Effector memory CD8-positive, alpha-beta T cell (primary cell): Measurements from ENCODE around the gene GLG1.
"Not testable (repeated sequence)": the region's sequence is repeated elsewhere in the genome, so short reads cannot be mapped to it uniquely, and the experiment has no call there.

Experiments used
- ATAC-seq: fragments of 150-1000 bp; cut with Tn5 transposase; replicated peaks from 2 replicates; pipeline ENCODE4 v1.10.0; 2021; ENCODE audit warnings: mild to moderate bottlenecking, moderate library complexity
- DNase-seq, 3 experiments: peaks; one replicate each; pipeline ENCODE4 v3.0.0; 2021
- H3K27ac Mint-ChIP-seq, 2 donors: one replicate each; pipeline ENCODE4 v1.8.0; 2022; ENCODE audit warnings: mild to moderate bottlenecking in 2 of 2, mixed read lengths in 2 of 2, moderate library complexity in 2 of 2
- H3K27me3 Mint-ChIP-seq, 2 donors: one replicate each; pipeline ENCODE4 v1.8.0; 2022; ENCODE audit warnings: mixed read lengths in 2 of 2
- H3K36me3 Mint-ChIP-seq: one replicate; pipeline ENCODE4 v1.8.0; 2022; ENCODE audit warnings: mild to moderate bottlenecking, moderate library complexity, mixed read lengths; ENCODE audit not compliant: insufficient read depth
- H3K4me1 Mint-ChIP-seq, 2 donors: one replicate each; pipeline ENCODE4 v1.8.0; 2022; ENCODE audit warnings: low read depth in 2 of 2, mixed read lengths in 2 of 2
- H3K4me3 Mint-ChIP-seq, 2 donors: one replicate each; pipeline ENCODE4 v1.8.0; 2022; ENCODE audit warnings: mild to moderate bottlenecking in 2 of 2, mixed read lengths in 2 of 2, moderate library complexity in 2 of 2
- H3K9me3 Mint-ChIP-seq, 2 donors: one replicate each; pipeline ENCODE4 v1.8.0; 2022; ENCODE audit warnings: mixed read lengths in 2 of 2
- total RNA-seq, 9 experiments: gene quantifications; one replicate each; lab custom pipeline; 2026; lab: John Stamatoyannopoulos, UW

The GLG1 gene
- total RNA-seq: 99.5 to 368 (median 277) reads per million in 9 experiments

DNA sequence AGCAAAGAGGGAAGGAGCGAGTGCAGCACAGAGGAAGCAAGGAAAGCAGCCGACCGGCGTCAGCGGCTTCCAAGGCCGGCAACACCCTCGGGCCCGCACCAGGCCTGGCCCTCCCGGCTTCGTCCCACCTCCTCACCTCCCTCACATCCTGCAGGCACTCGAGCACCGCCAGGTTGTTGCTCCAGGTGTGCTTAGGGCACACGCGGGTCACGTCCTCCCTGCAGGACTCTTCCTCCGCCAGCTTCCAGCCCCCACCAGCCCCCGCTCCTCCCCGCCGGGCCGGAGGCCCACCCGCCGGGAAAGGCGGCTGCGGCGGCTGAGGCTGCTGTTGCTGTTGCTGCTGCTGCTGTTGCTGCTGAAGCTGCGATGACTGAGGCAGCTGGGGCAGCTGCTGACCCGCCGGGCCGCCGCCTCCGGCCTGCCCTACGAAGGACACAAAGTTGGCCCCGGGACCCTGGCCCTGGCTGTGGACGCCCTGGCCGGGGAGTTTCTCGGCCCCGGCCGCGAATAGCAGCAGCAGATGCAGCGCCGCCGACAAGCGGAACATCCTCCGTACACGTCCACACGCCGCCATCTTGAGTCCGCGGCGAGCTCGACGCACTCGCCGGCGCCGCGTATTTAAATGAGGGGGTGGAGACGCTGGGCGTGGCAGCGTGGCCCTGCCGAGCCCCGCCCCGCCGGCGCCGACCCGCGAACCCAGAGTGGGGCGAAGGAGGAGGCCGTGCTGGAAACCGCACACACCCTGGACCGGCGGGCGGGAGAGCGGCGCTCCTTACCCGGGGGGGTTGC lies at the start of gene GLG1:
Gene GLG1, minus strand, starts transcription at position 594 of the 789 bp plus-strand sequence. Its CDS starts 20 bp downstream, at position 574.
- DNase-seq: peak; percentile 88 to 90 (median 89)
- Mint-ChIP-seq H3K36me3 (peaks cover 24% of the 10 kb centered on the region), H3K27ac (peak within 1 kb of the TSS; percentile 95 to 97), H3K4me3 (peak within 1 kb of the TSS; percentile 97 to 99), H3K27me3 (no peaks in the 10 kb centered on the region), H3K9me3 (no peaks in the 10 kb centered on the region), H3K4me1 (peaks cover 42 to 44% of the 10 kb centered on the region in 2 donors)
- peak; percentile 91 for ATAC-seq

DNA sequence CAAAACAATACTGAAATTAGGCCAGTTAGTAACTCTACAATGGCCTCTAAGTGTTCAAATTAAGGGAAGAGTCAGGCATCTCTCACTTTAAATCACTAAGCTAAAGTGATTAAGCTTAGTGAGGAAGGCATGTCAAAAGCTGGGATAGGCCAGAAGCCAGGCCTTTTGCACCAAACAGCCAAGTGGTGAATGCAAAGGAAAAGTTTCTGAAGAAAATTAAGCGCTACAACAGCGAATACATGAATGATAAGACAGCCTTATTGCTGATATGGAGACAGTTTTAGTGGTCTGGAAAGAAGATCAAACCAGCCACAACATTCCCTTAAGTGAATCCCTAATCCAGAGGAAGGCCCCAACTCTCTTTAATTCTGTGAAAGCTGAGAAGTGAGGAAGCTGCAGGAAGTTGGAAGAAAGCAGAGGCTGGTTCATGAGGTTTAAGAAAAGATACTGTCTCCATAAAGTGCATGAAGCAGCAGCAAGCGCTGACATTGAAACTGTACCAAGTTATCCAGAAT lies 47.7 kb upstream of the GLG1 start:
- Mint-ChIP-seq H3K4me1 (peaks cover 36 to 64% of the 10 kb centered on the region in 2 donors), H3K4me3 (no peak overlapping the region), H3K27me3 (no peaks in the 10 kb centered on the region), H3K27ac (peak overlapping the region; percentile 45 to 57), H3K9me3 (no peaks in the 10 kb centered on the region), H3K36me3 (peaks cover 64% of the 10 kb centered on the region)
- ATAC-seq (no peak), DNase-seq (no peak)

DNA sequence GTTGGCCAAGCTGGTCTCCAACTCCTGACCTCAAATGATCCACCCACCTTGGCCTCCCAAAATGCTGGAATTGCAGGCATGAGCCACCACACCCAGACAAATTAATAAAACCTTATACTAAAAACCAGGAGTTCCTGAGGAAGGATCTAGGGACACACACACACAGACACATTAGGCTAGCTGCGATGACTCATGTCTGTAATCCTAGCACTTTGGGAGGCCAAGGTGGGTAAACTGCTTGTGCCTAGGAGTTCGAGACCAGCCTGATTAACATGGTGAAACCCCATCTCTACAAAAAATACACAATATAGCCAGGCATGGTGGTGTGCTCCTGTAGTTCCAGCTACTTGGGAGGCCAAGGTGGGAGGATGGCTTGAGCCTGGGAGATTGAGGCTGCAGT lies 46.0 kb upstream of the GLG1 start:
- peak overlapping the region; percentile 73 to 87 for H3K27ac Mint-ChIP-seq
- H3K27me3 Mint-ChIP-seq, H3K4me3 Mint-ChIP-seq, ATAC-seq, DNase-seq, H3K9me3 Mint-ChIP-seq: not testable (repeated sequence)
- peaks cover 22 to 48% of the 10 kb centered on the region in 2 donors for H3K4me1 Mint-ChIP-seq
- peaks cover 58% of the 10 kb centered on the region for H3K36me3 Mint-ChIP-seq

DNA sequence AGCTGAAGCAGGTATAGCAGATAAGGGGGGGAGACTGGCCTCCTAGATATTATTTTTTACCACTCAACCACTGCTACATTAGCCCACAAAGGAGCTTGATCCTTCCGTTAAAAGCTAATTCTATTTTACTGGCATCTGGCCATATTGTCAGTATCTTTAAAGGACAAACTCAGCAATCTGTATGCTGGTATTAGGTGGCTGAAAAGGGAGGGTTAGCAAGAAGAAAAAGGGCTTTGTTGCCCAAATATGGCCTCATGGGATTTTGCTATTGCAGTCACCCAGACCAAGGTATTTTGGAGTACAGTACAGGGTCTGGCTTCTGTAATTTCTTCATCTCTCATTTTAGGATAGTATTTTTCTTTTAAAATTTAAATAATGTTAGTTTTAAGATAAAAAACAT lies 45.3 kb upstream of the GLG1 start:
- Mint-ChIP-seq H3K4me3 (no peak overlapping the region), H3K4me1 (peaks cover 22 to 44% of the 10 kb centered on the region in 2 donors), H3K9me3 (no peaks in the 10 kb centered on the region), H3K36me3 (peaks cover 59% of the 10 kb centered on the region), H3K27ac (peak overlapping the region; percentile 55 to 87), H3K27me3 (no peaks in the 10 kb centered on the region)
- DNase-seq: no peak
- no peak for ATAC-seq

DNA sequence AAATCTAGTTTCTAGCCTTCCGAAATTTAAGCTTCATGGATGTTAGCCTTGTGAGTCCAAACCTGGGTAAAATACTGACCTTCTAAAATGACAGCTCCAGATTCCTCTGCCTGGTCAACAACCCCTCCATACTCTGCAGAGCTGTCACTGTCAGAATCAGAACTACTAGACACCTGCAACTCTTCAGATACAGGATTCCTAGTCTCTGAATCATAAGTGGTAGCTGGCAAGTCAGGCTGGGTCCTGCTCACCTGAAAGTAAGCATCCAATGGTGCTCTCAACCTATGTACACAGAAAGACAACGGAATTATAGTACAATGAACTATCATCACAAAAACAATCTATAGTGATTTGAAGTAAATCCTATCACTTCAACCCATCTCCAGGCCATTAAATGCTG lies 44.9 kb upstream of the GLG1 start:
- Mint-ChIP-seq H3K4me3 (no peak overlapping the region), H3K27ac (peak overlapping the region; percentile 55 to 87), H3K27me3 (no peaks in the 10 kb centered on the region), H3K36me3 (peaks cover 59% of the 10 kb centered on the region), H3K9me3 (no peaks in the 10 kb centered on the region), H3K4me1 (peaks cover 19 to 40% of the 10 kb centered on the region in 2 donors)
- ATAC-seq: no peak
- no peak for DNase-seq

DNA sequence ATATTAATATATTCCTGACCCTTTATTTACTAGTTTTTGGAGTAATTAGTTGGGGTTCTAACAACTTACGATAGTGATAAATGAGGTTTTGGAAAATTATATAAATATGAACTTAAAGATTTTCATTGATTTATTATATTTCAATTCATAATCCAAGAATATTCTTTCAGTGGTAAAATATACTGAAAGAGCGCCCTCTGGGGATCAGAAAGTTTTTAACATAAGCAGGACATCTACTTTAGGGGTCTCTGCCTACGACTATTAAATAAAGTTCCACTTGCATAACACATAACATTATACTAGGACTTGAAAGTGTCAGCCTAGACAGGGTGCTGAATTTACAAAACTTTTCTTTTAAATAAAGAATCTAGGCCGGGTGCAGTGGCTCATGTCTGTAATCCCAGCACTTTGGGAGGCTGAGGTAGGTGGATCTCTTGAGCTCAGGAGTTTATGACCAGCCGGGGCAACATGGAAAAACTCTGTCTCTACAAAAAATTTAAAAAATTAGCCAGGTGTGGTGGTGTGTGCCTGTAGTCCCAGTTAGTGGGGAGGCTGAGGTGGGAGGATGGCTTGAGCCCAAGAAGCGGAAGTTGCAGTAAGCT lies 44.2 kb upstream of the GLG1 start:
- peak overlapping the region; percentile 55 to 87 for H3K27ac Mint-ChIP-seq
- no peaks in the 10 kb centered on the region for H3K27me3 Mint-ChIP-seq
- H3K4me3 Mint-ChIP-seq: no peak overlapping the region
- peaks cover 59% of the 10 kb centered on the region for H3K36me3 Mint-ChIP-seq
- ATAC-seq (no peak), DNase-seq (no peak)
- peaks cover 18 to 36% of the 10 kb centered on the region in 2 donors for H3K4me1 Mint-ChIP-seq
- no peaks in the 10 kb centered on the region for H3K9me3 Mint-ChIP-seq

DNA sequence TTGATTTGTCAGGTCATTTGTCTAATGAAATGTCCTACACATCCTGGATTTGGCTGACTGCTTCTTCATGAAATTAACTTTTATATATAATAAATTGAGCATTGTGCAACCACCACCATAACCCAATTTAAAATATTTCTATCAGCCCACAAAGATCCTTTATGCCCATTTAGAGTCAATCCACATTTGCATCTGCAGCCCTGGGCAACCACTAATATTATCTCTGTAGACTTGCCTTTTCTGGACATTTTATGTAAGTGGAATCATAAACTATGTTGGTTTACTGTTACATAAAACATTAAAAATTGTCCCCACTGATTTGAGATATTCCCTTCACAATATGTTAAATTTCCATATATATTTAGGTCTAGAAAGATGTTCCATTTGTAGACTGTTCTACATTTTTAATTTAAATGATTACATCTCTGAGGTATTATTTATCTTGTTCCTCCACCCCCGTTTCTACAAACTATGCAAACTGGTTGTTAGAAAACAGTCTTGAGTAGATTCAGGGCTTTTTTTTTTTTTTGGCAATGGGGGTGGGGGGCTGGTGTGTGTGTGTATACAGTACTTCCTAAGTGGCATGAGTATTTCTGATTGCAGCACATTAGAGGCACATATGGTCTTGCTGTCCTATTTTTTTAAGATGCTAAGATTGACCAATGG lies 43.1 kb upstream of the GLG1 start:
- no peak for DNase-seq
- Mint-ChIP-seq H3K4me3 (no peak overlapping the region), H3K36me3 (peaks cover 59% of the 10 kb centered on the region), H3K4me1 (peaks cover 13 to 29% of the 10 kb centered on the region in 2 donors), H3K27me3 (no peaks in the 10 kb centered on the region), H3K9me3 (no peaks in the 10 kb centered on the region), H3K27ac (peak overlapping the region in 1 of 2 donors; percentile 71)
- no peak for ATAC-seq

DNA sequence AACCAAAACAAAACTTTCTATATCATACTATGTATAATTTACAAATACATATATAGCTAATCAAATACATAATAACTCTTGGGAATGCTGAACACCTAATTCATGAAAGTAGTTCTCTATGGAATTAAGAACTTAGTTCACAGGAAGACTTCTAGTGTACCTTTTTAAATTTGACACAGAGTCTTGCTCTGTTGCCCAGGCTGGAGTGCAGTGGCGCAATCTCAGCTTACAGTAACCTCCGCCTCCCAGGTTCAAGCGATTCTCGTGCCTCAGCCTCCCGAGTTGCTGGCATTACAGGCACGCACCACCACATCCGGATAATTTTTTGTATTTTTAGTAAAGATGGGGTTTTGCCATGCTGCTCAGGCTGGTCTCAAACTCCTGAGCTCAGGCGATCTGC lies 35.1 kb upstream of the GLG1 start:
- ATAC-seq (no peak), DNase-seq (no peak)
- H3K4me1 Mint-ChIP-seq: no peaks in the 10 kb centered on the region
- no peak overlapping the region for H3K27ac Mint-ChIP-seq
- H3K27me3 Mint-ChIP-seq: no peaks in the 10 kb centered on the region
- H3K36me3 Mint-ChIP-seq: peaks cover 84% of the 10 kb centered on the region
- H3K4me3 Mint-ChIP-seq: no peak overlapping the region
- H3K9me3 Mint-ChIP-seq: no peaks in the 10 kb centered on the region

DNA sequence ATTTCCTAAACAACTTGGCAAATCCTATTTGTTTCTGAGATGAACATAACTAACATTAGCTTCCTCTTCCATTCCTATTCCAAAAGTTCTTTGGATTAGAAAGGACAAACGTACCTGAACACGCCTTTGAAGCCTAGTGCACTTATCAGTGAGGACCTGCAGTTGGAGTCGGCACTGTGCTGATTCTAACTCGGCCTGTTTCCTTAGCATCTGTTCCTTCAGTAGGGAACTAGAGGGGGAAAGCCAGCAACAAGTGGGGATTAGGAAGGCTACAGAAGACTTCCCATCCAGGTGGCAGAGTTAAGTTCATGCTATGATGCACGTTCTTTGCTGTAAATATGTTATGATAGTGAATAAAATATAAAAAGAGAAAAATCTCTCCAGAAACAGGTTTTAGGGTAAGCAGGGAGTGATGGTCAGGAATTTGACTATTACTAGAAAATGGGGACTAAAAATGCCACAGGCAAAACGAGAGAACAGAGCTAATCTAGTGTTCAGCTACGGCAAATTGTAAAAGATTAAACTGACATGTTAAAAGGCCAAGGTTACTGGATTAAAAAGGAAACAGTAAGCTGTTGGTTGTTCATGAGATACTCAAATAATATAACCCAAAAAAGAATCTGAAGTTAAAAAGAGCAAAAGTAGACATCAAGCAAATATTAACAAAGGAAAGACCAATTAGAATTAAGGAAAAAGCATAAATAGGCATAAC lies 31.0 kb upstream of the GLG1 start:
- Mint-ChIP-seq H3K4me3 (no peak overlapping the region), H3K9me3 (no peaks in the 10 kb centered on the region), H3K4me1 (no peaks in the 10 kb centered on the region), H3K27ac (peak overlapping the region; percentile 66 to 78), H3K27me3 (no peaks in the 10 kb centered on the region), H3K36me3 (peaks cover 79% of the 10 kb centered on the region)
- no peak for DNase-seq
- ATAC-seq: no peak

DNA sequence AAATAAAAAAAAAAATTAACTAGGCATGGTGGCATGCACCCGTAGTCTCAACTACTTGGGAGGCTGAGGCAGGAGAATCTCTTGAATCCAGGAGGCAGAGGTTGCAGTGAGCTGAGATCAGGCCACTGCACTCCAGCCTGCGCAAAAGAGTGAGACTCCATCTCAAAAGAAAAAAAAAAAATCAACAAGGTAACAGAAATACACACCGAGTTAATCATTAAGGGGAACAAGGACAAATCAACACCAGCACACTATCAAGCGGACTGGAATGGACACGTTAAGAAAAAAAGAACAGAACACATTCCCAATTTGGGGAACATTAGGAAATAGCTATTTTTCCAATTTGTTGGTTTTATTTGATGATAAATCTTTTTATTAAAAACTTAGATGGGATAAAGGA lies 28.4 kb upstream of the GLG1 start:
- DNase-seq: no peak
- no peaks in the 10 kb centered on the region for H3K9me3 Mint-ChIP-seq
- no peaks in the 10 kb centered on the region for H3K4me1 Mint-ChIP-seq
- no peaks in the 10 kb centered on the region for H3K27me3 Mint-ChIP-seq
- H3K4me3 Mint-ChIP-seq: no peak overlapping the region
- ATAC-seq: no peak
- peaks cover 79% of the 10 kb centered on the region for H3K36me3 Mint-ChIP-seq
- H3K27ac Mint-ChIP-seq: no peak overlapping the region

DNA sequence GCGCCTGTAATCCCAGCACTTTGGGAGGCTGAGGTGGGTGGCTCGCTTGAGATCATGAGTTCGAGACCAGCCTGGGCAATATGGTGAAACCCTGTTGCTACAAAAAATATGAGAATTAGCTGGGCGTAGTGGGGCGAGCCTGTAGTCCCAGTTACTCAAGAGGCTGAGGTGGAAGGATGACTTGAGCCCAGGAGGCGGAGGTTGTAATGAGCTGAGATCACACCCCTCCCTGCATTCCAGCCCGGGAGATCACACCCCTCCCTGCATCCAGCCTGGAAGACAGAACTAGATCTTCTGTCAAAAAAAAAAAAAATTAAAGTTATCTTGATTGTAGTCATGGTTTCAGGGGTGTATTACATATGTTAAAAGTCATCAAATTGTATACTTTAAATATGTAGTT lies 26.8 kb upstream of the GLG1 start:
- Mint-ChIP-seq H3K36me3 (peaks cover 83% of the 10 kb centered on the region), H3K4me3 (no peak overlapping the region), H3K4me1 (no peaks in the 10 kb centered on the region), H3K27me3 (no peaks in the 10 kb centered on the region), H3K9me3 (no peaks in the 10 kb centered on the region), H3K27ac (no peak overlapping the region)
- DNase-seq (no peak), ATAC-seq (no peak)

DNA sequence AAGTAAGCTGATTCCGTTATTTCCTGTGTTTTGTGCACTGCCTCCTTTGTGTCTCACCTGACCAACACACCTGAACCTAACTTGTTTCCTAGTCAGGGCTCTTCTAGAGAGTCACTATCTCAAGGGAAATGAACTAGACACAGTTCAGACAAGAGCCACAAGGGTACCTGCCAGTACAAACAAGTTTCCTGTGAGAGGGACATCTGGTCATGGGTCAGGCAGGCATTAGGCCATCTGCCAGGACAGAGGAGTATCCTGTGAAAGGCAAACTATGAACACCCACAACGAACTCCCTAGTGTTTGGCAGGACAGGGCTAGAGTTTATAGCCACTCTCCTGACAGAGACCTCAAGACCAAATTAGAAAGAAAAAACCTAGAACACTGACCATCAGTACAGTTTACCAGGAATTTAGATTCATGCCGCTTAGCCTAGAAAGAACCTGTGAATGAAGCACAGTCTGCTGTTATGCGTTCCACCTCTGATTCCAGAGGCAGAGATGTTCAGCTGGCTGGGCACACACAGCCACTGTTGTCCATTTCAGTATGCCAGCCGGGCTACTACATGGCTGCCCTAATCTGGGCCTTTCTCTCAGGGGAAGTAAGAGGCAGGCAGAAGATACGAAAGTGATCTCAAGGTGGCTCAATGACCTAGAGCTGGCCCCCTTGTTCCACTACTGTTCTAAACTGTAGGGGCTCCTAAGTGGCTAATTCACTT lies 20.7 kb upstream of the GLG1 start:
- Mint-ChIP-seq H3K27ac (peak overlapping the region; percentile 65 to 79), H3K36me3 (peaks cover 86% of the 10 kb centered on the region), H3K27me3 (no peaks in the 10 kb centered on the region), H3K4me1 (peaks cover 6 to 10% of the 10 kb centered on the region in 2 donors), H3K9me3 (no peaks in the 10 kb centered on the region), H3K4me3 (no peak overlapping the region)
- ATAC-seq (no peak), DNase-seq (no peak)
